Caco-2 (cell line): Measurements from ENCODE around the gene SLC5A8. TPM values are rescaled to one million over a fixed set of nuclear protein-coding genes. Genes with fewer than 3 reads are reported as not detected.

ENCODE experiments used
- BruUV-seq: library from RNA; stranded (reverse); fragments of 400-500 nt; replicated peaks from 2 replicates; lab custom pipeline; 2021; lab: Mats Ljungman, UMichigan
- CTCF ChIA-PET: fragments of 300-600 bp; sonication (Branson Sonifier 250); formaldehyde crosslinking; loops from one replicate; lab custom pipeline; 2022; ENCODE audit warnings: antibody characterized with exemption; lab: Charles Lee
- POLR2A ChIA-PET: fragments of 300-600 bp; sonication (Branson Sonifier 250); formaldehyde crosslinking; loops from one replicate; lab custom pipeline; 2022; ENCODE audit warnings: antibody characterized with exemption; lab: Charles Lee
- DNase-seq, 2 experiments: peaks; one replicate each; pipeline versions ENCODE4 v3.0.0 to v3.0.0-alpha.2; 2020 to 2022
- H3K27me3 ChIP-seq: replicated peaks from 2 replicates; pipeline ENCODE4 v1.6.0; 2011; ENCODE audit warnings: low read length; ENCODE audit not compliant: control insufficient read depth, insufficient read depth
- H3K36me3 ChIP-seq: 2 replicates; pipeline ENCODE4 v1.5.1; 2011; ENCODE audit warnings: low read length; ENCODE audit not compliant: control insufficient read depth, insufficient read depth
- H3K4me1 ChIP-seq: fragments of 250-450 bp; sonication (Bioruptor Pico); 2 replicates; pipeline ENCODE4 v1.5.1; 2020; ENCODE audit warnings: mild to moderate bottlenecking
- H3K4me3 ChIP-seq: 2 replicates; pipeline ENCODE4 v1.5.1; 2011; ENCODE audit warnings: low read depth, mild to moderate bottlenecking, control low read depth, low read length
- H3K9me3 ChIP-seq: fragments of 250-450 bp; sonication (Bioruptor Pico); 2 replicates; pipeline ENCODE4 v1.5.1; 2020; ENCODE audit warnings: mild to moderate bottlenecking, moderate library complexity
- H3K27ac Mint-ChIP-seq: one replicate; pipeline ENCODE4 v1.8.0; 2022; ENCODE audit warnings: mixed read lengths; ENCODE audit not compliant: unreplicated experiment
- H3K27me3 Mint-ChIP-seq: one replicate; pipeline ENCODE4 v1.8.0; 2022; ENCODE audit warnings: mixed read lengths; ENCODE audit not compliant: insufficient read depth, unreplicated experiment
- H3K36me3 Mint-ChIP-seq: one replicate; pipeline ENCODE4 v1.8.0; 2022; ENCODE audit warnings: mild to moderate bottlenecking, mixed read lengths; ENCODE audit not compliant: insufficient read depth, unreplicated experiment
- H3K4me1 Mint-ChIP-seq: one replicate; pipeline ENCODE4 v1.8.0; 2022; ENCODE audit warnings: low read depth, mixed read lengths; ENCODE audit not compliant: unreplicated experiment
- H3K4me3 Mint-ChIP-seq: one replicate; pipeline ENCODE4 v1.8.0; 2022; ENCODE audit warnings: mild to moderate bottlenecking, moderate library complexity, mixed read lengths; ENCODE audit not compliant: unreplicated experiment
- H3K9me3 Mint-ChIP-seq: one replicate; pipeline ENCODE4 v1.8.0; 2022; ENCODE audit warnings: mixed read lengths; ENCODE audit not compliant: unreplicated experiment
- CTCF ChIP-seq, 2 experiments: fragments of 200-600 bp in 1 of 2; IDR thresholded peaks; 1 replicate in 1 of 2; 2 replicates in 1 of 2; pipeline versions ENCODE4 v1.5.1 to v1.8.0; 2011 to 2022; ENCODE audit warnings: antibody characterized with exemption in 1 of 2, control low read depth in 1 of 2, inconsistent platforms in 1 of 2, low read depth in 1 of 2, low read length in 1 of 2, mild to moderate bottlenecking in 1 of 2, moderate library complexity in 1 of 2; ENCODE audit not compliant: insufficient read depth in 1 of 2, severe bottlenecking in 1 of 2, unreplicated experiment in 1 of 2
- intact Hi-C: fragments of 100-400 bp; cut with micrococcal nuclease; formaldehyde crosslinking; loops from one replicate; pipeline ENCODE4 v1.10.0; 2022; ENCODE audit not compliant: unreplicated experiment
- total RNA-seq: library from RNA; stranded (reverse); gene quantifications from 2 replicates; pipeline ENCODE4 v1.2.3, GENCODE V29; 2022

The SLC5A8 gene
- total RNA-seq, 1 experiment from 2014 or later, result not detected

- Mint-ChIP-seq H3K27me3 (peaks cover 14% of the 10 kb centered on the region), H3K36me3 (no peaks in the 10 kb centered on the region), H3K9me3 (no peaks in the 10 kb centered on the region), H3K27ac (no peak overlapping the region), H3K4me3 (no peak overlapping the region), H3K4me1 (no peaks in the 10 kb centered on the region)
- no peaks in the 10 kb centered on the region for H3K27me3 ChIP-seq
- H3K36me3 ChIP-seq, result no peaks in the 10 kb centered on the region
- intact Hi-C loops, result no loop called here
- DNase-seq, result no peak
- POLR2A ChIA-PET, result no interaction called here
- CTCF ChIA-PET, result no interaction called here
- no TSS peak for BruUV-seq
- TF ChIP-seq CTCF (IDR thresholded peaks at IDR 0.05; ENCODE audit: insufficient read depth in 1 of 2, low read depth in 1 of 2, low read length in 1 of 2, severe bottlenecking in 1 of 2, unreplicated experiment in 1 of 2), result no peak
- H3K9me3 ChIP-seq, result no peaks in the 10 kb centered on the region
- H3K4me1 ChIP-seq, result no peaks in the 10 kb centered on the region
- no peak overlapping the region for H3K4me3 ChIP-seq
Measured at GRCh38 chr12:101231636-101232035, 21.6 kb upstream of the SLC5A8 start.

- Histone ChIP-seq H3K9me3 (no peaks in the 10 kb centered on the region), H3K27me3 (no peaks in the 10 kb centered on the region), H3K4me3 (no peak overlapping the region), H3K36me3 (no peaks in the 10 kb centered on the region), H3K4me1 (no peaks in the 10 kb centered on the region)
- ChIA-PET POLR2A (no interaction called here), CTCF (no interaction called here)
- no peak overlapping the region for H3K4me3 Mint-ChIP-seq
- H3K36me3 Mint-ChIP-seq, result no peaks in the 10 kb centered on the region
- H3K27ac Mint-ChIP-seq, result no peak overlapping the region
- no peaks in the 10 kb centered on the region for H3K4me1 Mint-ChIP-seq
- H3K27me3 Mint-ChIP-seq, result peaks cover 17% of the 10 kb centered on the region
- TF ChIP-seq CTCF (IDR thresholded peaks at IDR 0.05; ENCODE audit: insufficient read depth in 1 of 2, low read depth in 1 of 2, low read length in 1 of 2, severe bottlenecking in 1 of 2, unreplicated experiment in 1 of 2), result no peak
- intact Hi-C loops, result no loop called here
- no peaks in the 10 kb centered on the region for H3K9me3 Mint-ChIP-seq
- no peak for DNase-seq
- BruUV-seq, result no TSS peak
Measured at GRCh38 chr12:101230547-101230946, 20.5 kb upstream of the SLC5A8 start.

- no peaks in the 10 kb centered on the region for H3K4me1 ChIP-seq
- ChIA-PET POLR2A (no interaction called here), CTCF (no interaction called here)
- Mint-ChIP-seq H3K27me3 (peaks cover 14% of the 10 kb centered on the region), H3K27ac (no peak overlapping the region), H3K4me1 (no peaks in the 10 kb centered on the region), H3K4me3 (no peak overlapping the region), H3K36me3 (no peaks in the 10 kb centered on the region), H3K9me3 (no peaks in the 10 kb centered on the region)
- DNase-seq, result no peak
- intact Hi-C loops, result no loop called here
- no peaks in the 10 kb centered on the region for H3K9me3 ChIP-seq
- no peak for TF ChIP-seq CTCF (IDR thresholded peaks at IDR 0.05; ENCODE audit: insufficient read depth in 1 of 2, low read depth in 1 of 2, low read length in 1 of 2, severe bottlenecking in 1 of 2, unreplicated experiment in 1 of 2)
- no peak overlapping the region for H3K4me3 ChIP-seq
- H3K27me3 ChIP-seq, result no peaks in the 10 kb centered on the region
- BruUV-seq, result no TSS peak
- no peaks in the 10 kb centered on the region for H3K36me3 ChIP-seq
Measured at GRCh38 chr12:101229841-101230241, 19.8 kb upstream of the SLC5A8 start.
